GM13976 (cell line): Measurements from ENCODE around the gene TEKT5.
"Not testable (repeated sequence)": the region's sequence is repeated elsewhere in the genome, so short reads cannot be mapped to it uniquely, and the experiment has no call there.

Source experiments
- DNase-seq: peaks from one replicate; pipeline ENCODE4 v3.0.0; 2012; ENCODE audit warnings: low spot score
- CTCF ChIP-seq: IDR thresholded peaks from 2 replicates; pipeline ENCODE4 v1.5.1; 2012; ENCODE audit warnings: borderline replicate concordance, mild to moderate bottlenecking; ENCODE audit not compliant: insufficient read depth; ENCODE audit errors: extremely low read depth, missing control alignments, control extremely low read depth
- in situ Hi-C: fragments of 300-500 bp; cut with MboI; formaldehyde crosslinking; loops from one replicate; pipeline ENCODE4 v1.12.0; 2022; ENCODE audit warnings: low sequenced_read_pairs, mixed read lengths, inconsistent platforms; ENCODE audit not compliant: unreplicated experiment

Gene TEKT5

GRCh38 chr16:10656618-10657017, 38.1 kb downstream of the TEKT5 start:
- TF ChIP-seq CTCF = no peak
- in situ Hi-C loops = no loop called here
- no peak for DNase-seq

DNA sequence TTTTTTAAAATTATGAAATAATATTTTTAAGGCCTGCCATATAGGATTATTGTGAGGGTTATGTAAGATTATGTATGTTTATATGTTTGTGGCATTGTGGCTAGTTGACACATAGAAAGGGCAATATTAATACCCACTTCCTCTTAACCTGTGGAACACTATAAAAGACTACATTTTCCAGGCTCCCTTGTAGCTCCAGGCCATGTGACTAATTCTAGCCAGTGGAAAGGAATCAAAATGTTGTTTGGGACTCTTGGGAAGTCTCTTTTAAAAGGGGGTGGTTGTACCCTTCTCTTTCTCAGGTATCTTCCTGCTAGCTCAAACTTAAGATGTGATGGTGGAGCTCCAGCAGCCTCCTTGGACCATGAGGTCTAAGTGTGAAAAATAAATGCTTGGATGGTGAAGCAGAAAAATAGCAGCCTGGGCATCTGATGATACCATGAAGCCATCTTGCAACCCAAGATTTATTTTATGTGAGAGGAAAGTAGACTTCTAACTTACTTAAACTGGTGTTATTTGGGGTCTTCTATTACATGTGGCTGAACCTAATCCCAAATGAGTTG, 39.2 kb downstream of the TEKT5 start:
- TF ChIP-seq CTCF = no peak
- in situ Hi-C loops = no loop called here
- DNase-seq = no peak

- DNase-seq = no peak
- in situ Hi-C loops = no loop called here
- TF ChIP-seq CTCF = no peak
These were observed 39.9 kb downstream of the TEKT5 start for GRCh38 chr16:10654592-10655414.

DNA sequence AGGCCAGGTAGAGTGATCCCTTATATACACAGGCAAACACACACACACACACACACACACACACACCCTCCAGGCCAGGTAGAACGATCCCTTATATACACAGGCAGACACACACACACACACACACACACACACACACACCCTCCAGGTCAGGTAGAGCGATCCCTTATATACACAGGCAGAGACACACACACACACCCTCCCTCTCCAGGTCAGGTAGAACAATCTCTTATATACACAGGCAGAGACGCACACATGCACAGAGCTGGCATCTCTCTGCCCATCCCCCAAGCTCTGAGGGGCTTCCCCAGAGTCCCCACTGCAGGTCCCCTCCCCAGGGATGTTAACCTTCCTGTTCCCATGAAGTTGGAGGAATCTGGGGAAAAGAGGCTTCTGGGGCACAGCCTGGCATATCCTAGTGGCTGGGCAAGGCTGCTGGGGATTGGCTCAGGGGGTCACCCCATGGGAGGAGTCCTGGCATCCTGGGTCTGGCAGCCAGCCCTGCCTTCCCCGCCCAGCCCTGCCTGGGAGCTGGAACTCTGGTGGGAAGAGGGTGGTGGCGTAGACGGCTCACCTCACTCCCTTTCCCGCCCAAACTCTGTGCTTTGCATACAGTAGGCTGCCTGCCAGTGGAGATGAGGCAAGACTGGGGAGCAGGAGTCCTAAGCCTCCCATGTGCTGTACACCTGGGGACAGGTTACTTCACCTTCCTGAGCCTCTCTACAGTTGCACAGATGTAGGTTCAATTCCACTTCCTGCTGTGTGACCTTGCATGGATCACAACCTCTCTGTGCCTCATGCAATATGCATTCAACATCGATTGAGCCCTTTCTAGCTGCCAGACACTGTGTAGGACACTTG, 41.8 kb downstream of the TEKT5 start:
- no peak for TF ChIP-seq CTCF
- DNase-seq = no peak
- in situ Hi-C loops = no loop called here

DNA sequence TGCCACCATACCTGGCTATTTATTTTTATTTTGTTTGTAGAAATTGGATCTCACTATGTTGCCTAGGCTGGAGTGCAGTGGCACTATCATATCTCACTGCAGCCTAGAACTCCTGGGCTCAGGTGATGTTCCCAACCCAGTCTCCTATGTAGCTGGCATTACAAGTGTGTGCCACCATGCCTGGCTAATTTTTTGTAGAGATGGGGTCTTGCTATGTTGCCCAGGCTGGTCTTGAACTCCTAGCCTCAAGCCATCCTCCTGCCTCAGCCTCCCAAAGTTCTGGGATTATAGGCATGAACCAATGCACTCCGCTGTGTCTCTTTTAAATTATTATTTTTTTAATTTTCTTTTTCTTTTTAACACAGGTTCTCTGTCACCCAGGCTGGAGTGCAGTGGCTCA, 45.6 kb downstream of the TEKT5 start:
- DNase-seq, in situ Hi-C loops: not testable (repeated sequence)

DNA sequence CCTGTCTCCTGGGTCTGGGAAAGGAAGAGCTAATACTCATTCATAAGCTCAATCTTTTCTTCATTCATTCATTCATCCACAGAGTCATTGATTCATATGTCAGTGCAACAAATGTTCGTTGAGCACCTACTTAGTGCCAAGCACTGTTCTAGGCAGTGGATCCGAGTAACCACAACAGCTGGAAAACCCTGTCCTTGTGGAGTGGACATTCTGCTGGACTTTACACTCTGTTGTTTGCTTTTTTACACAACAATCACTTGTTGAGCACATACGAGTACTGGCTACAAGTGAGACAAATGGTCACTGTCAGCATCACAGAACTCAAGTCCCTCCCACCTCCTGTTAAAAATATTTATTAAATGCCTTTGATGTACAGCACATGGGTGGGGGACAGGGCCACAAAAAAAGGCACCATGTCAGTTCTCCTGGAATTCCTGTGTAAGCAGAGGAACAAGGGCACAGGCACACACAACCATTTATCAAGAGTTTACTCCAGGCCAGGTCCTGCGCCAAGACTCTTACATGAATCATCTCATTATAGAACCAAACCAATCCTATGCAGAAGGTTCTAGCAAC, 46.9 kb downstream of the TEKT5 start:
- in situ Hi-C loops = no loop called here
- no peak for TF ChIP-seq CTCF

More for the DNA sequence above, 46.9 kb downstream of the TEKT5 start:
- DNase-seq = no peak
